GM19468 (cell line): Measurements from ENCODE around the gene TMBIM4.
"Not testable (repeated sequence)": the region's sequence is repeated elsewhere in the genome, so short reads cannot be mapped to it uniquely, and the experiment has no call there.

ENCODE experiments used
- ATAC-seq: cut with Tn5 transposase; IDR thresholded peaks from one replicate; pipeline ENCODE4 v1.9.1; 2021; ENCODE audit warnings: mild to moderate bottlenecking, moderate library complexity, moderate number of reproducible peaks; ENCODE audit not compliant: unreplicated experiment; ENCODE audit errors: extremely low read depth

TMBIM4 gene, protein sequence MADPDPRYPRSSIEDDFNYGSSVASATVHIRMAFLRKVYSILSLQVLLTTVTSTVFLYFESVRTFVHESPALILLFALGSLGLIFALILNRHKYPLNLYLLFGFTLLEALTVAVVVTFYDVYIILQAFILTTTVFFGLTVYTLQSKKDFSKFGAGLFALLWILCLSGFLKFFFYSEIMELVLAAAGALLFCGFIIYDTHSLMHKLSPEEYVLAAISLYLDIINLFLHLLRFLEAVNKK

DNA sequence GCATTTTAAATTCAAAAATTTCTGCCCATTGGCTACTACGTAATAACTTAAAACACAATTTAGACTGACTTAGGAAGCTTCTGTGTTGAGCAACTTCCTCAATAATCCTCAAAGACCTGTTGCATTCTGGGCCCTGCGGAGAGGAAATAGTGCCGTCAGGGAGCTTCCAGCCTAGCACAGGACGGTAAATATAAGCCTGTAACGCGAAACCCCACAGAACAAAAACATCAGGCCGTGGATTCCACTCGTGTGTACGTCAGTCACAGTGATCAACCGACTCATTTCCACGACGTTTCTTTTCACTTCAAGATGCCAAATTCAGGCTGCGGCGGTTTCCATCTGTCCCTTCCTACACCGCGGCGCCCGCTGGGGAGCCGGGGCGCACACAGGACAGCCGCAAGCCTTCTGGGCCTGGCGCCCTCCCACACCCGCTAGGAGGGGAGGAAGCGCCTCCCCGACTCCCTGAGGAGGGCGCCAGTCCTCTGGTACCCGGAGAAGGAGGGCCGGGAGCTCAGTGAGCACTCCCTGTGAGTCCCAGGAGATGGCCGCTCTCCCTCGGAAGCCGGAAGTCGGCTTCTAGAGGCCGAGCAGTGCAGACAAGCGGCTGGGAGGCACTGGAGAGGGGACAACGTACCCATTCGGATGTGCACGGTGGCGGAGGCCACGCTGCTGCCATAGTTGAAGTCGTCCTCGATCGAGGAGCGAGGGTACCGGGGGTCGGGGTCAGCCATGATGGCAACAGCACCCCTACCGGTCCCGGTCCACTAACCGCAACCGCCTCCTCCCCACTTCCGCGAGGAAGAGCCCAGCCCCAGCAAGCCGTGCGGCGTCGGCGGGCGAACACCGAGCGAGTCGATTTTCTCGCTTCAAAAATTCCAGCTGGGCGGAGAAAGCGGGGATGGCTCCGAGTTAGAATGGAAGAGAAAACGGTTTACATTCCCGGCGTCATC is at the start of gene TMBIM4:
Gene TMBIM4 (minus strand): TSS at position 776 of the 950 bp plus-strand sequence. CDS start 45 bp downstream, at position 731.
- ATAC-seq: peak; percentile 83

DNA sequence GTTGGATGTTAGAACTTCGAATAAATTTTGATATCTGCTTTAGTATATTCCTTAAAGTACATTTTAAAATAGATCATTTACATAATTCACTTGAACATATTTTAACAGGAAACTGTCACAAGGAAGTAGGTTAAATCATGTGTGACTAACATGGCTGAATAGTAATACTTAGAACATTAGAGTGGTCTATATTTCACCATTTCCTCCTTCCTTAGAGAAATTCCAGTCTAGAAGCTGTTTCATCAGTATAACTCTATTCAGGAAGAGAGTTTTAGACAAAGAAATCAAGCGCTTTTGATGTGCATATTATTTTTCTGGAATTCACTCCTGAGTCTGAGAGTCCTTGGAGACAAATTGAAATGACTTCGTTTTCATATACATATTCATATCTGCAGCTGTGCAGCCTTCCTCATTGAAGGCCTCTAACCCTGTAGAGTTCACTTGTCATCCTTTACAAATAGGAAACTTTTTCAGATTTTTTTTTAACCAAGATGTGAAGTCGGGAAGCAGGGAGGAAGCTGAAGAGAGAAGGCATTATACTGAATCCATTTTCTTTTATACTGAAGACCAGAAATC is 47.6 kb upstream of the TMBIM4 start:
- ATAC-seq: no peak

DNA sequence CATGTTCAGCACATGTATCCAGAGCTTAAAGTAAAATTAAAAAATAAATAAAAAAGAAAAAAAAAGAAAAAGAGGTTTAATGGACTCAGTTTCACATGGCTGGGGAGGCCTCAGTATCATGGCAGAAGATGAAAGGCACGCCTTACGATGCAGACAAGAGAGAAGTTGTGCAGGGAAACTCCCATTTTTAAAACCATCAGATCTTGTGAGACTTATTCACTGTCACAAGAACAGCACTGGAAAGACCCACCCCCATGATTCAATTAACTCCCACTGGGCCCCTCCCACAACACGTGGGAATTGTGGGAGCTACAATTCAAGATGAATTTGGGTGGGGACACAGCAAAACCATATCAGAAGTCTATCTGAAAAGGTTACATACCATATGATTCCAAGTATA is 43.2 kb upstream of the TMBIM4 start:
- ATAC-seq: not testable (repeated sequence)

DNA sequence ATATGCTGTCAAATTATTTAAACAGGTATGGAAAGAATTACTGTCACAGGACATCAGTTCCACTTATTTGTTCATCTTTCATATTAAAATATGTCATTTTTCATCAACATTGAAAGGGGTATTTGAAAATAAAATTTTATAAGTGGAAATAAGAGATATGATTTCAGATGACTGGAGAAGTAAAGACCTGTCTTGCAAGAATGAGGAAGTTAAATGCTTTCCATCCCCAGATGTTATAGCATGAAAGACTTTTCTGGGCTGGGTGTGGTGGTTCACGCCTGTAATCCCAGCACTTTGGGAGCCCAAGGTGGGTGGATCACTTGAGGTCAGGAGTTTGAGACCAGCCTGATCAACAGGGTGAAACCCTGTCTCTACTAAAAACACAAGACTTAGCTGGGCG is 41.8 kb upstream of the TMBIM4 start:
- ATAC-seq: not testable (repeated sequence)

DNA sequence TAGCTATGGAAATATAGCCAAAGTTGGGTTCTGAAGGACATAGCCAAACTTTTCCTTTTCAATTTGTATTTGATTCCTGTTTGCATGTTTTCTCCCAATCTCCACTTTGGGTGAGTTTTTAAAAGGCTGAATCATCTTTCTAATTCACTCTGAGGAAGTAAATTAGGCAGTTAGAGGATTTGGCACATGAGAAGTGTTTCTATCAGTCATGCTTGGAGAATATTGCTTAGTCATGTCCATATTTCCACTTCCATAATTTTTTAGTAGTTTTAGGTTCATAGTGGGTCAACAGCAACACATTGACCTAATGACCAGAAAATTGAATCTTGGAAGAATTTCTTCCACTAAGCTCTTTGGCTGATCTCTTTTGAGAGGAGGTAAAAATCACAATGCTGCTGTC is 41.0 kb upstream of the TMBIM4 start:
- ATAC-seq: no peak

DNA sequence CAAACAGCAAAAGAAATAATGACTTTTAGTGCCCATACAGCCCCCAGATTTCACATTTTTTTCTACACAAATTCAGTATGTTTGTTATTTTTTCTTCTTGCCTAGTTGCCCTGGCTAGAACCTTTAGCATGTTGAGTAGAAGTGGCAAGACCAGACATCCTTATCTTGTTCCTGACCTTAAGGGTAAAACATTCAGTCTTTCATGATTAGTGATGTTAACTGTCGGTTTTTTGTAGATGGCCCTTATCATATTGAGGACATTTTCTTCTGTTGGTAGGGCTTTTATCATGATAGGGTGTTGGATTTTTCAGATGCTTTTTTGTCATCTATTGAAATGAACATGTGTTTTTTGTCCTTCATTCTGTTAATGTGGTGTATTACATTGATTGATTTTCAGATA is 36.3 kb upstream of the TMBIM4 start:
- ATAC-seq: no peak

DNA sequence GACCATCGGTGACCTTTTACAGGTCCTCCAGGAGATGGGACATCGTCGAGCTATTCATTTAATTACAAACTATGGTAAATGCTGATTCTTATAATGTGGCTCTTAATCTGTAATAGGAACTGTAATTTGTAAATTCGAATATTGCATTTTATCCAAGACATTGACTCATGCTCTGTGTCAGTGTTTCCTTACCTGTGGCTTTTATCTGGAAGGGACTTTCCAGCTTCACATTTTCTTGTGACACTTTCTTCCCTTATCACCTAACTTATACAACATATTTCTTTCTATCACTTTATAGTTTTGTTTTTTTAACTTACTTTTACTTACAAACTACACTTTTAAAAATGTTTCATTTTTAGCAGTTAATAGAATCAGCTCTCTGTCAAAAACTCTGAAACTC is 34.0 kb upstream of the TMBIM4 start:
- no peak for ATAC-seq

DNA sequence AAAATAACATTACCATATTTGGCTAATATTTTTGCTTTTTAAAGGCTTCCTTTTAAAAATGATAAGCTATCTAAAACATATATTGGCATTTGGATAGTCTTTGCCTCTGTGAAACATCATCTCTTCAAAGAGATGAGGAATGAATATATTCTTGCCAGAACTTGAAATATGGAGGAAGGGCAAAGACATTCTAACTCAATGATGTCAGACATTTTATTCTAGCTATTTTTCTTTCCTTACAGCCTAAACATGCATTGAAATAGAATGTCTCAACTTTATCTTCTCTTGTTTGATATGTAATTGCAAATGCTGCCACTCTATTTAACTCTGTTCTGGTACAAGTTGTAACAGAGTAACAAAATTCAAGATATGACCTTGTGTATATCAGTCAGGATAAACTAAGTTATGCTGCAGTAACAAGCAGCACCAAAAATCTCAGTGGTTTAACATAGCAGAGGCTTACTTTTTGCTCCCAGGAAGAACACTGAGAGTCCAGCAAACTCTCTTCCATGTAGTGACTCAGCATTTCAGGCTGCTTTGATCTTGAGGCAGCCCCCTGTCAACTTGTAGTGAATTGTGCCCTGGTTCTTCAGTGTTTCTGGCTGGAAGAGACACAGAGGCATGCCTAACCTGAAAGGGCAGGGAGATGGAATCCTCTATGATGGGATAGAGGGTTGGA is 30.2 kb upstream of the TMBIM4 start:
- ATAC-seq: no peak

DNA sequence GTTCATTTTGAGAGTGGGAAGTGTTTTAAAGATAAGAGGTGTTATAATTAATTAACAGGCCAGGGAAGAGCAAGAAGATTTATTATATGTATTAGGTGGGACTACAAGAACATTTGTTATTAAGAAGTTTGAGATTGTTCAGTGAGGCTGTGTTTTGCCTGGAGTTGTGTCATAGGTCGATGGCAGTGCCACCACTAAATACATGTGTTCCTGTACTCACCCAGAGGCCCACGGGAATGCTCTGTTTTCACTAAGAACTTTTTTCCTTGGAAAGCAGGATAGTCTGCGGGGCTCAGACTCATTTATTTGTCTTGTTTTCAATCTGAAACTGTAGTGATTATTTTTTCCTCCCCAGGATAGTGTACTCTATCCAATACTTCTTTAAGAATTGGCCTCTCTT is 29.3 kb upstream of the TMBIM4 start:
- ATAC-seq: no peak

DNA sequence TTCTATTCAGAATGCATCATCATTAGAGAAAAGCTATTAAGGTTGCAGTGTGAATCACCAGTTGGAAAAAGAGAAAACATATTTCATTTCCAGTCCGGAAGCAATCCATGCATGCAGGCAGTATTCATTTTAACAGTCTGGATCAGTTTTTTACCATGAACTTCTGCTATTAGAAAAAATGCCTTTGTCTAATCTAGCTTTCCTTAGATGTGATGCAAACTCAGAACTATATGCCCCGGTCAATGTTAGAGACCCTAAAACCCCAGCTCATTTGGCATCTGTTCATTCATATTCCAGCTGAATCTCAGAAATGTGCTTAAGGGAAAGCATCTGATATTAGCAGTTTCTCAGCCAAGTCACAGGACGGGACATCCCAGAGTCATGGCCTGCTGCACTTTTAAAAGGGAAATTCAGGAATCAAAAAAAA is 27.7 kb upstream of the TMBIM4 start:
- ATAC-seq: no peak

DNA sequence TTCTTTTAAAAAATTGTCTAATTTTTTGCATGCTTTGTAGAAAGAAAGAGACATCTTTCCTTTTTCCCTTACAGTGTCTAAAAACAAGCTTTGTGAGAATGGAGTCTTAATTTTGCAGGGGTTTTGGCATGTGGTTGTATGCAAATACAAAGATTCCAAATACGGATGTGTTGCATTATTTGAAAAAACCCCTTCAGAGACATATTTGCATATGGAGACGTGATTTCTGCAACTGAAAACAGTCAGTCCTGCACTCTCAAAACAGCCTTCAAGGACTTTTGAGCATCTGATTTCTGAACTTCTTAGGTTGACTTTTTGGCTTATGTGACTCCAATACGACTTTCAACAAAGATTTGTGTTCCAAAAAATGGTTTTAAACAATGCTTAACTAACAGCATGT is 27.0 kb upstream of the TMBIM4 start:
- ATAC-seq: peak; percentile 89

DNA sequence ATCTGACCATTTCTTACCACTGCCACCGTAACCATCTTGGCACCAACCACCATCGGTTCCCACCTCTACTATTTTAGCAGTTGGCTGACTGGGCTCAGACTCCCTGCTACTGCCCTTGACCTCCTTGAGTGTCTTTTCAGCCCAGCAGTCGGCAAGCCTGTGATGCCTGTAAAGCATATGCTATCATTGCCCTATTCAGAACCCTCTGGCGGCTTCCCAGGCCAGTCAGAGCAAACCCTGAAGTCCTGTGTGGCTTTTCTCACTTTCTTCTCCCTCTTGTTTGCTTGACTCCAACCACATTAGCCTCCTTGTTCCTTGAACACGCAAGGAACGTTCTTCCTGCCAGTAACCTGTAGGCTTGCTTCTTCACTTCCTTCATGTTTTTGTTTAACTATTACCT is 25.4 kb upstream of the TMBIM4 start:
- ATAC-seq: no peak

DNA sequence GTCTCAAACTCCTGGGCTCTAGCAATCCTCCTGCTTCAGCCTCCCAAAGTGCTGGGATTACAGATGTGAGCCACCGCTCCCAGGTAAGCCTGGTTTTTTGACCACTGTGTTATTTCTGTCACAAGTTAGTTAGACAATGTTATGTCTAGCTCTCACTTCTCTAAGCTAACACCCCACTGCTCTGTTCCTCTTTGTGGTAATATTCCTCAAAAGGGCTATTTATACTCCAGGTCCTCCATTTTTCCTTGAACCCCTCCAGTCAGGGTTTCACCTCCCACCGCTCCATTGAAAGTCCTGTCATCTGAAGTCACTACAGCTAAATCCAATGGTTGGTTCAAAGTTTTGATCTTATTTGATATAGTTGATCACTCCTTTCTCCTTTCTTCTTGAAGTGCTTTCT is 24.3 kb upstream of the TMBIM4 start:
- no peak for ATAC-seq

DNA sequence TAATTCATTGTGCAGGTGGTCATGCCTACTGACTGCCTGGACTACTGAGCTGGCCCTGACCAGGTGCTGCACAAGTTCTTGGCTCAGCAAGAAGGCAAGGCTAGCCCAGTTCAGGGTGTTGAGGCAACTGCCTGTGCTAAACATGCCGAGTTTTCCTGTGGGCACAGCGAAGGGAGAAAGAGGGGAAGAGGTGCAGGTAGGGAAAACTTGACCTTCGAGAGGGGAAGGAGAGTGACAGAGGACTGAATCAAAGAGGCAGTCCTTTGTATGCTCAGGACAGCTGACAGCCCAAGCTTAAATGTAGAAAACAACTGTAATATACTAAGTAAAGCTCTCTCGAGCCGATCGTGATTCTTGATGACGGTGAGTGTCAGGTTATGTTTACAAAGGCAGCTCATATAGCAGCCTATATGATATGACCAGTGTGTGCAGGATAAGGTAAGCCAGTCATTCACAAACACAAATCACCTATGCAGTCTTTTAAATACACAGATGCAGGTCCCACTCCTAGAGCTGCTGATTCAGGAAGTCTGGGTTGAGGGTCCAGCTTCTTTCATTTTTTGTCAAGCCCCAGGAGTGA is 21.8 kb upstream of the TMBIM4 start:
- ATAC-seq: no peak

DNA sequence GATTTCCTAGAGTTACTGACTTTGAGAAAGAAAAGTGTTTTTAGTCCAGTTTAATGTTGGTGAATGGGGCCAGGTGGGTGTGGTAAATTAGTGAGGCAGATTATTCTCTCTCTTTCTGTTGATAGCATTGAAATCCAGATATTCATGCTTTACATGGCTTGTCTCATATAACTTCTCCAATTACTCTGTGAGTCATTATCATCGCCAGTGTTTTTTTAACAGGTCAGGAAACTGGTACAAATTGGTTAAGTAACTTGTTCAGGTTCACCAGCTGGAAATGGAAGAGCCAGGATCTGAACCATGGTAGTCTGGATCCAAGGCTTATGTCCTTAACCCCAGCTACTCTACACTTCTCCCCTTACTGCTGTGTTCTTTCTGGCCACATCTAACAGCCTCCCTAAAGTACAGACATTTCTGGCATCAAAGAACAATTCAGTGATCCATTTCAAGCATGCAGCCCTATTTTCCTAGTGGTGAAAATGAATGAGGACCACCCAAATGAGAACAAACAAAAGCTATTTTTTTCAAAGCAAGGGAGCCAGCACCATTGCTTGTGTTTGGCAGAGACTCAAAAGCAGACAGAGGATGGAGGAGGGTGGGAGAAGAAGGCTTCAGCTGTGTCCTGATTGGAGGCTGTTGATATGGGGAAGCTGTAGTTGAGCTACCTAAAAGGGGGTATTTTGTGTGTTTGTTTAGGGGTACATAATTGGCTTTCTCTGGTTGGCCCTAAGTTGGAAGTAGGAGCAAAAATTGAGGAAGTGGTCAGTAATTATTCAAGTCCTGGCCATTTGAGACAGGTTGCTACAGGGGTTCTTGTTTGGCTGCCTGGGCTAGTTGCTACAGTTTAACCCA is 20.9 kb upstream of the TMBIM4 start:
- no peak for ATAC-seq

DNA sequence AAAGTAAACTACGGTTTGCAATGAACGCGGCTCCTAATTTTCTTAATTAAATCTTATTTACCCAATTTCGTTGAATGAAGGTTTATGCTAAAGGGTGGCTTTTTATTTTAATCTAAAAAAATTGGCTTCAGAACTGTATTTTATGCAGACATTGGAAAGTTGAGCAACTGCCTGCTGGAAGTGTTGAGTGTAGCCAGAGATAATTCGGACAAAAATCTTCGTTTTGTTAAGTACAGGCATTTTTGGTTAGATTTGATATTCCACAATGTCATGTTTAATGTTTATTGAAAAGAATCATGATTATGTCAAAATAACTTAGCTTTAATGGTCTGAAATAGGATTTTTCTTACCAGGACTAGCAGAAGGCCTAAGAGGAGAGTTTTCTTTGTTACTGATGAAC is 20.1 kb upstream of the TMBIM4 start:
- no peak for ATAC-seq

DNA sequence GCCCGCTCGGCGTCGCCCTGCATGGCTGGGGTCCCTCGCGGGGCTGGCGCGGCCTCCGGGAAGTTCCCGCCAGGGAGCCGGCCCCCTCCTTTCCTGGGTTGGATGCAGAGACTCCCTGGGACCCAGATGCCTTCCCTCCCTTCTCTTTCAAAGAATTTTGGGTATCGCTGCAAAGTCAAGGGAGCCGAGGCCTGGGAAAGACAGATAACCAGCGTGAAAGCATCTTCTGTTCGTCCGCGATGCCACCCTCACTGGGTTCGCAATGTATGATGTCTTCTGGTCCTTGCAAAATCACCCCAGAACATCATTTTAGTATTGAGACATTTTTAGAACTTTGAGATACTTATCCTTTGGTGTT is 19.7 kb upstream of the TMBIM4 start:
- no peak for ATAC-seq

DNA sequence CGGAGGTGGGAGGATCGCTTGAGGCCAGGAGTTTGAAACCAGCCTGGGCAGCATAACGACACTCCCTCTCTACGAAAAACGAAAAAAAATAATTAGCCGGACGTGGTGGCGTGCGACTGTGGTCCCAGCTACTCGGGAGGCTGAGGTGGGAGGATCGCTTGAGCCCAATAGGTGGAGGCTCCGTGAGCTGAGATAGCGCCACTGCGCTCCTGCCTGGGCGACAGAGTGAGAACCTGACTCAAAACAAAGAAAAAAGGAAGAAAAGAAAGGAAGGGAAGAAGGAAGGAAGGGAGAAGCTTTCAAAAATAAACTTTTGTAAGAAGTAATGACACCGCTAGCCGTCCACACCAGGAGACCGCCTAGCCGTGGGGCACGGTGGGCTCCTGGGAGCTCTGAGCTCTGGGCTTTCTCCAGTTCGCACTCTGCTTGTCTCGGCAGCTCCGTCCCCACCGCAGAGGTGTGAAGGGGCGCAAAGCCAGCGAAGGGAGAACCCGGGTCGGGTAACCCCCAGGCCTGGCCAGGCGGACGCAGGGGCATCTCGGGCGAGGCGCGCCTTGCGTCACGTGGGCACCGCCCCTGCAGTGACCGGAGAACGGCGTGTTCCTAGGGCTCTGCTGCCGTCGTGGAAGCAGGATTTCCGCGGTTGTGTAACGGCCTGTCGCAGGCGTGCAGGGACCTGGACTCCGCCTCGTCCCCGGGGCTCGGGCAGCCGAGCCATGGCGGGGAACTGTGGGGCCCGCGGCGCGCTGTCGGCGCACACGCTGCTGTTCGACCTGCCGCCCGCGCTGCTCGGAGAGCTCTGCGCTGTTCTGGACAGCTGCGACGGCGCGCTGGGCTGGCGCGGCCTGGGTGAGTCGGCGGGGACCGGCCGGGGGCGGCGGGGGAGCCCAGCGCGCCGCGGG is 19.0 kb upstream of the TMBIM4 start, which contains the start of gene IRAK3:
Gene IRAK3 (plus strand): TSS at position 631 of the 902 bp plus-strand sequence. CDS start 86 bp downstream, at position 717.
- ATAC-seq: peak; percentile 47
